Activated CD8-positive, alpha-beta T cell treated with anti-CD3 and anti-CD28 coated beads, Interleukin-2, amount 10 ng/mL, durations not matched to agents 7 days and 5 days (primary cell): Measurements from ENCODE around the gene SNAP29. TPM values are rescaled to one million over a fixed set of nuclear protein-coding genes. Genes with fewer than 3 reads are reported as not detected.
A peak's percentile ranks its signal among the peaks of the same experiment; 100 is the strongest.
"Not testable (repeated sequence)": the region's sequence is repeated elsewhere in the genome, so short reads cannot be mapped to it uniquely, and the experiment has no call there.

ENCODE experiments used
- ATAC-seq: fragments of 150-1000 bp; cut with Tn5 transposase; one replicate; pipeline ENCODE4 v1.10.0; 2021; ENCODE audit warnings: moderate library complexity
- CTCF ChIA-PET: fragments of 350-600 bp; sonication (Branson Sonifier 250); formaldehyde crosslinking; loops from one replicate; lab custom pipeline; 2021; ENCODE audit warnings: antibody characterized with exemption; lab: Charles Lee
- POLR2A ChIA-PET: fragments of 350-600 bp; sonication (Branson Sonifier 250); formaldehyde crosslinking; loops from one replicate; lab custom pipeline; 2021; ENCODE audit warnings: antibody characterized with exemption; lab: Charles Lee
- DNase-seq: peaks from one replicate; pipeline ENCODE4 v3.0.0-alpha.2; 2020
- H3K27ac Mint-ChIP-seq: one replicate; pipeline ENCODE4 v1.8.0; 2021; ENCODE audit warnings: mild to moderate bottlenecking, mixed read lengths
- H3K27me3 Mint-ChIP-seq: one replicate; pipeline ENCODE4 v1.8.0; 2021; ENCODE audit warnings: low read depth, mixed read lengths
- H3K36me3 Mint-ChIP-seq: one replicate; pipeline ENCODE4 v1.8.0; 2021; ENCODE audit warnings: low read depth, mixed read lengths
- H3K4me1 Mint-ChIP-seq: one replicate; pipeline ENCODE4 v1.8.0; 2021; ENCODE audit warnings: low read depth, mixed read lengths
- H3K4me3 Mint-ChIP-seq: one replicate; pipeline ENCODE4 v1.8.0; 2021; ENCODE audit warnings: mild to moderate bottlenecking, mixed read lengths
- H3K9me3 Mint-ChIP-seq: one replicate; pipeline ENCODE4 v1.8.0; 2022; ENCODE audit warnings: mixed read lengths; ENCODE audit not compliant: insufficient read depth
- total RNA-seq, 2 experiments: library from RNA; stranded (reverse); gene quantifications; one replicate each; pipeline ENCODE4 v1.2.3, GENCODE V29; 2021

Gene SNAP29
- total RNA-seq, 2 experiments from 2014 or later, result 30.7 to 32.3 TPM

DNA sequence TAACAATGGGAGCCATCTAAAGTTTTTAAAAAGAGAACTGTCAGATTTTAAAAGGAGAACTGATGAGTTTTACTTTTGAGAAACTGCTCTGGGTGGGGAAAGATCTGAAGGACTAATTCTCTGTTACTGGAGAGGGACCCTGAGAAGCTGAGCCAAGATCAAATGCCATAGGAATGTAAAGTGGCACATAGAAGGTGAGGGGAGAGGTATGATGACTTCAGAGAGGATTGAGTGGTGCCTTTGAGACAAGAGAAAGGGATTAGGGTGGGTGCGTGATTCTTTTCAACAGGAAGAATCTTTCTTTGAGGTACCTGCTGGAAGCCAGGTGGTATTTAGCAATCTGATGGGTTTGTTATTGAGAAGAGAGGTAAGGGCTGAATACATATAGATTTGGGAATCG lies 67.4 kb downstream of the SNAP29 start:
- peak overlapping the region; percentile 16 for H3K27ac Mint-ChIP-seq
- peaks cover 46% of the 10 kb centered on the region for H3K36me3 Mint-ChIP-seq
- DNase-seq (no peak), ATAC-seq (no peak)
- ChIA-PET POLR2A (interaction anchor here (1.0 kb wide), 1 partner anchor 9 kb away, joined by 3 read pairs; no protein-coding TSS in a partner anchor), CTCF (interaction anchor here (1.2 to 1.4 kb wide), 2 partner anchors 9 to 40 kb away, joined by 3 to 5 read pairs; partner anchors contain the start of gene CRKL)
- peaks cover 30% of the 10 kb centered on the region for H3K4me1 Mint-ChIP-seq
- H3K4me3 Mint-ChIP-seq, result no peak overlapping the region
- no peaks in the 10 kb centered on the region for H3K9me3 Mint-ChIP-seq
- H3K27me3 Mint-ChIP-seq, result no peaks in the 10 kb centered on the region

DNA sequence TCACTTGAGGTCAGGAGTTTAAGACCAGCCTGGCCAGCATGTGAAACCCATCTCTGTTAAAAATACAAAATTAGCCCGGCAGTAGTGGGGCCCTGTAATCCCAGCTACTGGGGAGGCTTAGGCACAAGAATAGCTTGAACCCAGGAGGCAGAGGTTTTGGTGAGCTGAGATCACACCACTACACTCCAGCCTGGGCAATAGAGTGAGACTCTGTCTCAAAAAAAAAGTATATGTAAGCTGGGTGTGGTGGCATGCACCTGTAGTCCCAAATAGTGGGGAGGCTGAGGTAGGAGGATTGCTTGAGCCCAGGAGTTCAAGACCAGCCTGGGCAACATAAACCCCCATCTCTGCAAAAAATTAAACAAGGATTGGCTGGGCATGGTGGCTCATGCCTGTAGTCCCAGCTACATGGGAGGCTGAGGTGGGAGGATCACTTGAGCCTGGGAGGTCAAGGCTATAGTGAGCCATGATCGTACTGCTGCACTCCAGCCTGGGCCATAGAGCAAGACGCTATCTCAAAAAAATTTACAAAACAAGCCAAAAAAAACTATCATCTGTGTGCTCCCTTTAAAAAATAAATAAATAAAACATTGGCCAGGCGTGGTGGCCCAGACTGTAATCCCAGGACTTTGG lies 69.2 kb downstream of the SNAP29 start:
- Mint-ChIP-seq H3K27me3 (no peaks in the 10 kb centered on the region), H3K36me3 (peaks cover 41% of the 10 kb centered on the region), H3K4me1 (peaks cover 18% of the 10 kb centered on the region), H3K27ac (no peak overlapping the region), H3K9me3 (no peaks in the 10 kb centered on the region), H3K4me3 (no peak overlapping the region)
- DNase-seq (no peak), ATAC-seq (no peak)
- POLR2A ChIA-PET, result interaction anchor here (0.9 kb wide), 1 partner anchor 21 kb away, joined by 3 read pairs; no protein-coding TSS in a partner anchor
- CTCF ChIA-PET, result interaction anchor here (1.5 kb wide), 1 partner anchor 42 kb away, joined by 3 read pairs; no protein-coding TSS in a partner anchor

DNA sequence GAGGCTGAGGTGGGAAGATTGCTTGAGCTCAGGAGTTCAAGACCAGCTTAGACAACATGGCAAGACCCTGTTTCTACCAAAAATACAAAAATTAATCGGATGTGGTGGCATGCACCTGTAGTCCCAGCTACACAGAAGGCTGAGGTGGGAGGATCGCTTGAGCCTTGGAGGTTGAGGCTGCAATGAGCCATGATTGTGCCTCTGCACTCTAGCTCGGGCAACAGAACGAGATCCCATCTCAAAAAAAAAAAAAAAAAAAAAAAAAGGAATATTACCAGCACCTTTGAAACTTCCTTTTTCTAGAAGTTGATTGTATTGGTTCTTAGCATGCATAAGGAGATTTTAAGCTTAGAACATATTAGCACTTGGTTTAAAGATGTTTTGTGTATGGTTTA lies 69.8 kb downstream of the SNAP29 start:
- peaks cover 41% of the 10 kb centered on the region for H3K36me3 Mint-ChIP-seq
- POLR2A ChIA-PET, result interaction anchor here (0.9 kb wide), 1 partner anchor 22 kb away, joined by 3 read pairs; no protein-coding TSS in a partner anchor
- H3K4me1 Mint-ChIP-seq, result peaks cover 18% of the 10 kb centered on the region
- no peak overlapping the region for H3K4me3 Mint-ChIP-seq
- DNase-seq (no peak), ATAC-seq (no peak)
- H3K9me3 Mint-ChIP-seq, result no peaks in the 10 kb centered on the region
- H3K27me3 Mint-ChIP-seq, result no peaks in the 10 kb centered on the region
- no peak overlapping the region for H3K27ac Mint-ChIP-seq
- CTCF ChIA-PET, result interaction anchor here (1.5 kb wide), 1 partner anchor 43 kb away, joined by 3 read pairs; no protein-coding TSS in a partner anchor

DNA sequence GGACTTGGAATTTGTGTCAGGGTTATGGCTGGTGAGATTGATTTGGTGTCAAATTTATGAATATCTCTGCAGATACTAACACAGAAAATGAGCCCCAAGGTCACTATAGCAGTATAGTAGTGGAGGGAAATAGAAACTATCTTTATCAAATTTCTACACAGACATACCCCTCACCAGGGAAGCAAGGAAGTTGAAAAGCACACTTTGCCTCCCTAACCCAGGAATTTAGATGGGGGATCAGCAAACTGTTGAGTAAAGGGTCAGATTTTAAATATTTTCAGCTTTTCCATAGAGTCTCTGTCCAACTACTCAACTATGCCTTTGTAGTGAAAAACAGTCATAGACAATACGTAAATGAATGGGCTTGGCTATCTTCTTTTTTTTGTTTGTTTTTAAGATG lies 71.2 kb downstream of the SNAP29 start:
- ChIA-PET CTCF (no interaction called here), POLR2A (no interaction called here)
- Mint-ChIP-seq H3K9me3 (no peaks in the 10 kb centered on the region), H3K27me3 (no peaks in the 10 kb centered on the region), H3K4me3 (no peak overlapping the region), H3K27ac (no peak overlapping the region), H3K4me1 (peaks cover 17% of the 10 kb centered on the region), H3K36me3 (peaks cover 47% of the 10 kb centered on the region)
- ATAC-seq (no peak), DNase-seq (no peak)

DNA sequence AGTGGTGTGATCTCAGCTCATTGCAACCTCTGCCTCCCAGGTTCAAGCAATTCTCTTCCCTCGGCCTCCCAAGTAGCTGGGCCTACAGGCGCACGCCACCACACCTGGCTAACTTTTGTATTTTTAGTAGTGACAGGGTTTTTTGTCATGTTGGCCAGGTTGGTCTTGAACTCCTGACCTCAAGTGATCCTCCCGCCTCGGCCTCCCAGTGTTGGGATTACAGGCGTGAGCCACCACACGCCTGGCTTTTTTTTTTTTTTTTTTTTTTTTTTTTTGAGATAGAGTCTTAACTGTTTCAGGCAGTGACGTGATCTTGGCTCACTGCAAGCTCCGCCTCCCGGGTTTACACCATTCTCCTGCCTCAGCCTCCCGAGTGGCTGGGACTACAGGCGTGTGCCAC lies 71.6 kb downstream of the SNAP29 start:
- Mint-ChIP-seq H3K4me1 (peaks cover 14% of the 10 kb centered on the region), H3K36me3 (peaks cover 46% of the 10 kb centered on the region)
- H3K27me3 Mint-ChIP-seq, H3K4me3 Mint-ChIP-seq, ATAC-seq, DNase-seq, POLR2A ChIA-PET, H3K27ac Mint-ChIP-seq, CTCF ChIA-PET, H3K9me3 Mint-ChIP-seq: not testable (repeated sequence)

DNA sequence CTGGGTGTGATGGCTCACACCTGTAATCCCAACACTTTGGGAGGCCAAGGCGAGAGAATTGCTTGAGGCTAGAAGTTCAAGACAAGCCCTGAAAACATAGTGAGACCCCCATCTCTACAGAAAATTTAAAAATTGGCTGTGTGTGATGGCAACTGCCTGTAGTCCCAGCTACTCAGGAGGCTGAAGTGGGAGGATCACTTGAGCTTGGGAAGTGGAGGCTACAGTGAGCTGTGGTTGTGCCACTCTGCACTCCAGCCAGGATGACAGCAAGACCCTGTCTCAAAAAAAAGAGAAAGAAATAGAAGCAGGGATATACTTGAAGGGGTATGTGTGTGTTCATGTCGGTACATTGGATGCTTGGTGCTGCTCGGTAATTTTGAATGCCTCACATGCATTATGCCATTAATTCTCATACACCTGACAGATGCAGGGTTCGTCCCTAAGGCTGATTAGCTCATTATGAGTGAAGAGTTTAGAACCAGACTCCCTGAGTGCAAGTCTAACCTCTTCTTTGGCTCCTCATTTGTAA lies 72.4 kb downstream of the SNAP29 start:
- H3K4me3 Mint-ChIP-seq, result no peak overlapping the region
- ATAC-seq, result no peak
- no peaks in the 10 kb centered on the region for H3K9me3 Mint-ChIP-seq
- DNase-seq, result no peak
- POLR2A ChIA-PET, result interaction anchor here (0.7 kb wide), 1 partner anchor 8 kb away, joined by 3 read pairs; no protein-coding TSS in a partner anchor
- no peak overlapping the region for H3K27ac Mint-ChIP-seq
- H3K4me1 Mint-ChIP-seq, result peaks cover 10% of the 10 kb centered on the region
- H3K36me3 Mint-ChIP-seq, result peaks cover 44% of the 10 kb centered on the region
- H3K27me3 Mint-ChIP-seq, result no peaks in the 10 kb centered on the region
- CTCF ChIA-PET, result interaction anchor here (1.2 kb wide), 1 partner anchor 21 kb away, joined by 3 read pairs; no protein-coding TSS in a partner anchor

DNA sequence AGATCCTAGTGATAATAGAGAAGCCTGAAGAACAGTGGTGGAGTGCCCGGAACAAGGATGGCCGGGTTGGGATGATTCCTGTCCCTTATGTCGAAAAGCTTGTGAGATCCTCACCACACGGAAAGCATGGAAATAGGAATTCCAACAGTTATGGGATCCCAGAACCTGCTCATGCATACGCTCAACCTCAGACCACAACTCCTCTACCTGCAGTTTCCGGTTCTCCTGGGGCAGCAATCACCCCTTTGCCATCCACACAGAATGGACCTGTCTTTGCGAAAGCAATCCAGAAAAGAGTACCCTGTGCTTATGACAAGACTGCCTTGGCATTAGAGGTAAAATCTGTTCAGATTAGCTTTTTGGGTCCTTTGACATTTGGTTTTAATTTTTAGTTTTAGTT lies 75.1 kb downstream of the SNAP29 start:
- Mint-ChIP-seq H3K4me3 (no peak overlapping the region), H3K27ac (no peak overlapping the region), H3K4me1 (peaks cover 21% of the 10 kb centered on the region), H3K36me3 (peaks cover 51% of the 10 kb centered on the region), H3K9me3 (no peaks in the 10 kb centered on the region), H3K27me3 (no peaks in the 10 kb centered on the region)
- DNase-seq (no peak), ATAC-seq (no peak)
- POLR2A ChIA-PET, result no interaction called here
- CTCF ChIA-PET, result interaction anchor here (0.7 kb wide), 1 partner anchor 42 kb away, joined by 3 read pairs; no protein-coding TSS in a partner anchor

DNA sequence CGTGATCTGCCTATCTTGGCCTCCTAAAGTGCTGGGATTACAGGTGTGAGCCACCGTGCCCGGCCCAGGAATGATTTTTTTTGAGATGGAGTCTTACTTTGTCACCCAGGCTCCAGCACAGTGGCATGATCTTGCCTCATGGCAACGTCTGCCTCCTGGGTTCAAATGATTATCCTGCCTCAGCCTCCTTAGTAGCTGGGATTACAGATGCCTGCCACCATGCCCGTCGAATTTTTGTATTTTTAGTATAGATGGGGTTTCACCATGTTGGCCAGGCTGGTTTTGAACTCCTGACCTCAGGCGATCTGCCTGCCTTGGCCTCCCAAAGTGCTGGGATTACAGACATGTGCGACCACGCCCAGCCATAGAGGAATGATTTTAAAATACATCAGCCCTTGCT lies 76.2 kb downstream of the SNAP29 start:
- peaks cover 27% of the 10 kb centered on the region for H3K4me1 Mint-ChIP-seq
- H3K4me3 Mint-ChIP-seq, CTCF ChIA-PET, ATAC-seq, DNase-seq, H3K9me3 Mint-ChIP-seq, POLR2A ChIA-PET, H3K27me3 Mint-ChIP-seq, H3K27ac Mint-ChIP-seq: not testable (repeated sequence)
- peaks cover 51% of the 10 kb centered on the region for H3K36me3 Mint-ChIP-seq

DNA sequence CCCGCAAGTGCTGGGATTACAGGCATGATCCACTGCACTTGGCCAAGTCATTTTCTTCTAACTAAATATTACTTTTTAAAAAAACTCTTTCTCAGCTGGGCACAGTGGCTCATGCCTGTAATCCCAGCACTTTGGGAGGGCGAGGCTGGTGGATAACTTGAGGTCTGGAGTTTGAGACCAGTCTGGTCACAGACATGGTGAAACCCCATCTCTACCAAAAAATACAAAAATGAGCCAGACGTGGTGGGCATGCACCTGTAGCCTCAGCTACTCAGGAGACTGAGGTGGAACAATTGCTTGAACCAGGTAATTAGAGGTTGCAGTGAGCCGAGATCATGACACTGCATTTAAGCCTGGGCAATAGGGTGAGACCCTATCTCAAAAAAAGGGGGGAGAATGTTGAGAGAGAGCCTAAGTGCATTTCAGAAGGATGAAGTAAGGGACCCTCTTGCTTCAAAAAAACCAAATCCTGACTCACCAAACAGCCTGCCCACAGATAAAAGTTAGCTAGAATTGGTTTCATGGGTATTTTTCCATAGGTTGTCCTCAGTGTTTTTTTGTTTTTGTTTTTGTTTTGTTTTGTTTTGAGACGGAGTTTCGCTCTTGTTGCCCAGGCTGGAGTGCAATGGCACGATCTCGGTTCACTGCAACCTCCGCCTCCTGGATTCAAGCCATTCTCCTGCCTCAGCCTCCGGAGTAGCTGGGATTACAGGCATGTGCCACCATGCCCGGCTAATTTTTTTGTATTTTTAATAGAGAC lies 77.2 kb downstream of the SNAP29 start:
- POLR2A ChIA-PET, CTCF ChIA-PET: not testable (repeated sequence)

DNA sequence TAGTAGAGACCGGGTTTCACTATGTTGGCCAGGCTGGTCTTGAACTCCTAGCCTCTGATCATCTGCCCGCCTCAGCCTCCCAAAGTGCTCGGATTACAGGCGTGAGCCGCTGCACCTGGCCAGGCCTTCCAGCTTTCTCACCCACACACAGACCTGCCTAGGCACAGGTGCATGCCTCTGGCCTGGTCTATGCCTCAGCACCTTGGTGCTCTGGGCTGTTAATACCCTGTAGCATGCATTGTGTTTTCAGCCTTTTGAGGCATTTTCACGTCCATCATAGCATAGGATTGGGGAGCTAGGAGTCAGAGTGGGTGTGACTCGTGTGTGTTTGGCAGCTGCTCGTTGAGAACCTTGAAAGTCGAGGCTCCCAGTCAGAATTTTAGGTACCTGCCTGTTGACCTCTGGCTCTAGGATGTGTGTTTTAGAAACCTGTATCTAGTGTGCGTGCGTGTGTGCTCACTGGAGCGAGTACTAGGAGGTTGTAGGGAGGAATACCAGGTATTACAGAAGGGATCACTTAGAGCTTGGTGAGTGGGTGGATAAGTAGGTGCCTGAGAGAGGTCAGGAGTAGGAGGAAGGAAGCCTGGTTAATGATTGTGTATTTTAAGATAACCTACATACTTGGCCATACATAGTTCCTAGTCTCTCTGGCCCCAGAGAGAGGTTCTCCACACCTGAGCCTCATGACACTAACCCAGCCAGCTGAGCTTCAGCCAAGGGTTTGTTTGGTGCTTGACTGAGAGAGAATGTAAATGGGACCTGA lies 78.4 kb downstream of the SNAP29 start:
- Mint-ChIP-seq H3K4me1 (peaks cover 35% of the 10 kb centered on the region), H3K27me3 (no peaks in the 10 kb centered on the region), H3K36me3 (peaks cover 64% of the 10 kb centered on the region), H3K4me3 (no peak overlapping the region), H3K27ac (no peak overlapping the region), H3K9me3 (no peaks in the 10 kb centered on the region)
- ATAC-seq, result no peak
- ChIA-PET POLR2A (interaction anchor here (0.9 kb wide), 1 partner anchor 18 kb away, joined by 3 read pairs; no protein-coding TSS in a partner anchor), CTCF (interaction anchor here (1.2 kb wide), 2 partner anchors 20 to 24 kb away, joined by 4 to 5 read pairs; partner anchors contain the start of gene CRKL)
- DNase-seq, result no peak

More for the DNA sequence above, 77.2 kb downstream of the SNAP29 start:
- H3K27me3 Mint-ChIP-seq, H3K27ac Mint-ChIP-seq, H3K9me3 Mint-ChIP-seq, ATAC-seq, DNase-seq, H3K4me3 Mint-ChIP-seq: not testable (repeated sequence)
- Mint-ChIP-seq H3K4me1 (peaks cover 35% of the 10 kb centered on the region), H3K36me3 (peaks cover 57% of the 10 kb centered on the region)
